HepG2 (cell line): ENCODE data around the gene PGRMC2. TPM values are rescaled to one million over a fixed set of nuclear protein-coding genes. Genes with fewer than 3 reads are reported as not detected.
A peak's percentile ranks its signal among the peaks of the same experiment; 100 is the strongest.

ENCODE experiments used
- ATAC-seq: fragments of 200-7000 bp; cut with Tn5 transposase; 3 replicates; pipeline ENCODE4 v1.9.1; 2020; ENCODE audit warnings: mild to moderate bottlenecking, moderate library complexity
- BruUV-seq: library from RNA; stranded (reverse); fragments of 400-500 nt; replicated peaks from 2 replicates; lab custom pipeline; 2021; lab: Mats Ljungman, UMichigan
- CTCF ChIA-PET: fragments of 300-600 bp; formaldehyde crosslinking; extraction: SDS; loops from one replicate; lab custom pipeline; 2021; ENCODE audit warnings: low total read pairs, inconsistent platforms, low intra/inter-chr PET ratio; lab: Yijun Ruan, JAX
- POLR2A ChIA-PET: fragments of 350-600 bp; sonication (Branson Sonifier 250); formaldehyde crosslinking; loops from one replicate; lab custom pipeline; 2020; ENCODE audit warnings: antibody characterized with exemption, inconsistent platforms; lab: Yijun Ruan, JAX
- DNase-seq: peaks from one replicate; pipeline ENCODE4 v3.0.0-alpha.2; 2015; ENCODE audit warnings: low spot score
- FAIRE-seq: peaks from 3 replicates; lab custom pipeline; 2011; peaks lifted over from hg19 to GRCh38; lab: Jason Lieb, UNC
- H2AFZ ChIP-seq: one replicate; pipeline ENCODE4 v1.6.1; 2011; ENCODE audit warnings: low read length, inconsistent platforms
- H3K27ac ChIP-seq: fragments of 300-600 bp; 3 replicates; pipeline ENCODE4 v1.8.0; 2011; ENCODE audit warnings: mixed run types, mild to moderate bottlenecking, mixed read lengths, low read length, inconsistent platforms; ENCODE audit not compliant: insufficient read depth; ENCODE audit errors: extremely low read length
- H3K27me3 ChIP-seq, 2 experiments: fragments of 200-600 bp in 1 of 2; 2 replicates in 1 of 2; 3 replicates in 1 of 2; pipeline versions ENCODE4 v1.6.0 to v1.8.0; 2011; ENCODE audit warnings: low read length in 2 of 2, mild to moderate bottlenecking in 2 of 2, moderate library complexity in 2 of 2, inconsistent platforms in 1 of 2; ENCODE audit not compliant: insufficient read depth in 2 of 2, control insufficient read depth in 1 of 2
- H3K36me3 ChIP-seq, 2 experiments: fragments of 200-600 bp in 1 of 2; replicated peaks in 1 of 2; 2 replicates in 1 of 2; 3 replicates in 1 of 2; pipeline versions ENCODE4 v1.5.1 to v1.8.0; 2011; ENCODE audit warnings: low read length in 2 of 2, inconsistent platforms in 1 of 2; ENCODE audit not compliant: insufficient read depth in 2 of 2, control insufficient read depth in 1 of 2
- H3K4me1 ChIP-seq: 2 replicates; pipeline ENCODE4 v1.5.1; 2012; ENCODE audit warnings: low read length, inconsistent platforms; ENCODE audit not compliant: insufficient read depth
- H3K4me2 ChIP-seq: 2 replicates; pipeline ENCODE4 v1.6.0; 2011; ENCODE audit warnings: low read depth, low read length, inconsistent platforms
- H3K4me3 ChIP-seq, 3 experiments: fragments of 200-600 bp in 1 of 3; sonication (generic), shearing (Covaris generic) in 1 of 3; replicated peaks in 1 of 3; 2 replicates each; pipeline ENCODE4 v1.5.1; 2011 to 2016; ENCODE audit warnings: low read length in 3 of 3, inconsistent platforms in 2 of 3, low read depth in 2 of 3, mild to moderate bottlenecking in 2 of 3, control low read depth in 1 of 3, mixed read lengths in 1 of 3; ENCODE audit not compliant: insufficient read depth in 1 of 3
- H3K79me2 ChIP-seq: one replicate; pipeline ENCODE4 v1.6.1; 2011; ENCODE audit warnings: low read length, inconsistent platforms; ENCODE audit not compliant: insufficient read depth
- H3K9ac ChIP-seq: 2 replicates; pipeline ENCODE4 v1.6.0; 2011; ENCODE audit warnings: mild to moderate bottlenecking, low read depth, low read length, inconsistent platforms; ENCODE audit not compliant: insufficient read depth
- H3K9me3 ChIP-seq: 2 replicates; pipeline ENCODE4 v1.5.1; 2012; ENCODE audit warnings: mild to moderate bottlenecking, low read length
- H4K20me1 ChIP-seq: 2 replicates; pipeline ENCODE4 v1.6.0; 2011; ENCODE audit warnings: inconsistent platforms, mild to moderate bottlenecking, low read length, moderate library complexity; ENCODE audit not compliant: insufficient read depth
- AHDC1 ChIP-seq: sonication (generic); formaldehyde crosslinking; IDR thresholded peaks from 2 replicates; pipeline ENCODE4 v1.5.1; 2020; ENCODE audit warnings: mild to moderate bottlenecking, missing genetic modification reagents, borderline replicate concordance
- CEBPG ChIP-seq: IDR thresholded peaks from 2 replicates; pipeline ENCODE4 v1.6.1; 2016
- CERS6 ChIP-seq: sonication (generic); formaldehyde crosslinking; IDR thresholded peaks from 2 replicates; pipeline ENCODE4 v1.5.0; 2020; ENCODE audit warnings: missing genetic modification reagents
- EP300 ChIP-seq, 3 experiments: sonication (generic) in 1 of 3; formaldehyde crosslinking in 1 of 3; IDR thresholded peaks; 2 replicates each; pipeline versions ENCODE4 v1.5.1 to v1.6.1; 2011 to 2020; ENCODE audit warnings: low read depth in 2 of 3, low read length in 2 of 3, borderline replicate concordance in 1 of 3, improper control_type of control experiment in 1 of 3, mild to moderate bottlenecking in 1 of 3, missing genetic modification reagents in 1 of 3, moderate library complexity in 1 of 3
- NFE2L2 ChIP-seq: fragments of 150-350 bp; IDR thresholded peaks from 2 replicates; pipeline ENCODE4 v1.6.1; 2014; ENCODE audit warnings: low read length
- SAP130 ChIP-seq: IDR thresholded peaks from 2 replicates; pipeline ENCODE4 v1.6.1; 2016; ENCODE audit warnings: low read depth
- TEAD3 ChIP-seq: optimal IDR thresholded peaks from 2 replicates; pipeline ENCODE3; 2016; ENCODE audit warnings: borderline replicate concordance
- THAP11 ChIP-seq: IDR thresholded peaks from 2 replicates; pipeline ENCODE4 v1.6.1; 2016; ENCODE audit warnings: missing biosample characterization, missing genetic modification reagents
- ZNF501 ChIP-seq: sonication (generic); formaldehyde crosslinking; IDR thresholded peaks from 2 replicates; pipeline ENCODE4 v1.5.1; 2020; ENCODE audit warnings: mild to moderate bottlenecking, moderate library complexity, missing genetic modification reagents
- ZNF564 ChIP-seq: sonication (generic); formaldehyde crosslinking; IDR thresholded peaks from 2 replicates; pipeline ENCODE4 v1.8.1; 2023; ENCODE audit warnings: mild to moderate bottlenecking, missing genetic modification reagents
- ZNF619 ChIP-seq: sonication (generic); formaldehyde crosslinking; IDR thresholded peaks from 2 replicates; pipeline ENCODE4 v1.4.0; 2020; ENCODE audit warnings: mild to moderate bottlenecking, missing genetic modification reagents
- WGBS: methylation state at CpG from one replicate; pipeline ENCODE4 v1.1.6; 2017; ENCODE audit warnings: low lambda C conversion rate; 5-methylcytosine and 5-hydroxymethylcytosine counted together
- in situ Hi-C: cut with HindIII; loops from 2 replicates; pipeline ENCODE4 v1.10.0; 2017; ENCODE audit warnings: low pct_unique_long_range_greater_than_20kb; ENCODE audit not compliant: extremely low pct_ligation_motif_present
- intact Hi-C: fragments of 100-400 bp; cut with micrococcal nuclease; formaldehyde crosslinking; loops from one replicate; pipeline ENCODE4 v1.10.0; 2022; ENCODE audit not compliant: unreplicated experiment
- polyA plus RNA-seq, 8 experiments: library from polyadenylated mRNA; depleted of rRNA in 3 of 8; stranded (reverse) in 7 of 8; unstranded in 1 of 8; fragments of >200 nt; fragmentation: Illumina TruSeq in 4 of 8; extraction: Trizol in 4 of 8; gene quantifications; 2 replicates each; pipeline versions ENCODE4 v1.2.1 to v1.2.3, GENCODE V29; 2011 to 2016; ENCODE audit warnings: low read depth in 4 of 8, missing spikeins in 1 of 8, mixed read lengths in 1 of 8; ENCODE audit not compliant: insufficient read depth in 1 of 8
- total RNA-seq, 5 experiments: library from RNA; depleted of rRNA; stranded (reverse); fragments of >200 nt; fragmentation: Illumina TruSeq; extraction: Trizol; gene quantifications; 2 replicates each; pipeline ENCODE4 v1.2.3, GENCODE V29; 2016; ENCODE audit warnings: low read depth in 1 of 5

Gene PGRMC2
- total and polyA plus RNA-seq, 2 of the 13 experiments (the other 11 are each of a cell fraction or from before 2014, with no cell fraction given) = 16.0 to 19.8 TPM

DNA sequence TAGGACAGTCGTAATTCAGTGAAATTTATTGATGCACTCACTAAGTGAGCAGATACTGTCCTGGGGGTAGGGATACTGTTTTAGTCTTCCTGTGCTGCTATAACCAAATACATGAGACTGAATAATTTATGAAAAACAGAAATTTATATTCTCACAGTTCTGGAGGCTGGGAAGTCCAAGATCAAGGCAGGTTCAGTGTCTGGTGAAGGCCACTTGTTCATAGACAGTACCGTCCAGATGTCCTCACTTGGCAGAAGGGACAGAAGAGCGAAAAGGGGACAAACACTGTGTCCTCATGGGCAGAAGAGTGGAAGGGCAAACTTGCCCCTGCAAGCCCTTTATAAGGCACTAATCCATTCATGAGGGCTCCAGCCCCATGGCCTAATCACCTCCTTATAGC is 45.6 kb downstream of the PGRMC2 start:
- H3K9ac ChIP-seq = no peak overlapping the region
- in situ Hi-C loops = no loop called here
- FAIRE-seq (no peak), DNase-seq (no peak), ATAC-seq (no peak)
- no peaks in the 10 kb centered on the region for H3K79me2 ChIP-seq
- peaks cover 0 to 2% of the 10 kb centered on the region in 2 experiments; a peak in 2 of 5 replicates for H3K27me3 ChIP-seq
- ChIA-PET POLR2A (no interaction called here), CTCF (no interaction called here)
- no peak overlapping the region for H2AFZ ChIP-seq
- H3K4me3 ChIP-seq = no peak overlapping the region
- H3K36me3 ChIP-seq = no peaks in the 10 kb centered on the region
- intact Hi-C loops = no loop called here
- BruUV-seq = no TSS peak
- peaks cover 18% of the 10 kb centered on the region for H3K4me1 ChIP-seq
- TF ChIP-seq ZNF564 (CRISPR knock-in tag) (peak; percentile 97), CERS6 (CRISPR knock-in tag) (no peak)
- 77% methylated on average over 3 of the region's 3 CpGs for WGBS
- peak overlapping the region; percentile 71 for H3K4me2 ChIP-seq
- H3K27ac ChIP-seq = no peak overlapping the region
- peaks cover 4% of the 10 kb centered on the region; the same call in 1 of the 2 replicates for H3K9me3 ChIP-seq
- no peaks in the 10 kb centered on the region for H4K20me1 ChIP-seq

GRCh38 chr4:128241425-128241913 is 46.1 kb downstream of the PGRMC2 start:
- ATAC-seq = peak; percentile 83
- peak overlapping the region; percentile 76 for H2AFZ ChIP-seq
- TF ChIP-seq CEBPG (CRISPR knock-in tag) = peak; percentile 70
- TF ChIP-seq SAP130 (CRISPR knock-in tag) = peak; percentile 40; the same call in 1 of the 2 replicates
- 0 out of 4 replicates have a peak, but pooled peaks of 1 of the 2 experiments have one; percentile 12 for TF ChIP-seq EP300 (IDR thresholded peaks at IDR 0.05; ENCODE audit: low read depth in 2 of 2, low read length in 2 of 2)
- no peak for TF ChIP-seq EP300 (CRISPR knock-in tag; IDR thresholded peaks at IDR 0.05; ENCODE audit: borderline replicate concordance)
- TF ChIP-seq ZNF619 (CRISPR knock-in tag) = no peak
- no peak for TF ChIP-seq THAP11 (CRISPR knock-in tag)
- TF ChIP-seq NFE2L2 = peak; percentile 22; the same call in 1 of the 2 replicates
- peak; percentile 41; the same call in 1 of the 2 replicates for TF ChIP-seq AHDC1 (CRISPR knock-in tag)
- TF ChIP-seq TEAD3 (CRISPR knock-in tag) = peak; percentile 47
- TF ChIP-seq ZNF501 (CRISPR knock-in tag) = 0 out of 2 replicates have a peak, but pooled peaks have one; percentile 20

More at GRCh38 chr4:128241425-128241913, 46.1 kb downstream of the PGRMC2 start:
- H3K4me3 ChIP-seq = peak overlapping the region in 1 of 3 experiments; percentile 19; a peak in 2 of 6 replicates
- peaks cover 0 to 2% of the 10 kb centered on the region in 2 experiments; a peak in 2 of 5 replicates for H3K27me3 ChIP-seq
- intact Hi-C loops (no loop called here), in situ Hi-C loops (no loop called here)
- POLR2A ChIA-PET = no interaction called here
- peak; percentile 26 for FAIRE-seq
- H3K79me2 ChIP-seq = no peaks in the 10 kb centered on the region
- peaks cover 18% of the 10 kb centered on the region for H3K4me1 ChIP-seq
- H3K9ac ChIP-seq = no peak overlapping the region; the same call in 1 of the 2 replicates
- H3K4me2 ChIP-seq = peak overlapping the region; percentile 71
- peak; percentile 57 for DNase-seq
- WGBS = 5% methylated on average over 3 of the region's 3 CpGs
- H3K36me3 ChIP-seq = no peaks in the 10 kb centered on the region
- CTCF ChIA-PET = no interaction called here
- BruUV-seq = no TSS peak
- H4K20me1 ChIP-seq = no peaks in the 10 kb centered on the region
- peaks cover 4% of the 10 kb centered on the region; the same call in 1 of the 2 replicates for H3K9me3 ChIP-seq
- H3K27ac ChIP-seq = no peak overlapping the region
